ENCODE measurements around the gene EMSY.

- TF ChIP-seq POLR2AphosphoS5 (IDR thresholded peaks at IDR 0.05) (no peak), POLR2A (IDR thresholded peaks at IDR 0.05) (no peak), CTCF (IDR thresholded peaks at IDR 0.05) (peak in 1 of 4 experiments; percentile 14)
Observed at GRCh38 chr11:76598426-76598839, 153.6 kb downstream of the EMSY start.

All from prostate gland (tissue), 2 donors.